Measurements from ENCODE around the gene HMBS.

DNA sequence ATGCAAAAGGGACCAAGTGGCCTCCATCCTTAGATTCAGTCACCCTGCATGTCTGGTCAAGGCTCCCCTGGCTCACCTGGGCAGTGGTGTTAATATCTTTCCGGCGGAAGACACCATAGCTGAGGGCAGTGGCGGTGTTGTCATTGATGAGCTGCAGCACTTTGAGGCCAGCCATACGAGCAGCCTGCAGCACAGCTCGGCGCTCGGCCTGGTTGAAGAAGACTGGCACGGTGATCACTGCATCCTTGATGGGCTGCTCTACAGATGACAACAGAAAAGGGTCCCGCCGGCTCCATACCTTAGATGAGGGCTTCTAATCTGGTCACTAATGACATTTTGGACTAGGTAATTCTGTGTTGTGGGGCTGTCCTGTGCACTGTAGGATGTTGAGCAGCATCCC is 30.3 kb upstream of the HMBS start:
- TF ChIP-seq SUZ12 (IDR thresholded peaks at IDR 0.05; ENCODE audit: extremely low read depth, insufficient read depth, insufficient read length) = no peak
- no peak for TF ChIP-seq YY1 (IDR thresholded peaks at IDR 0.05; ENCODE audit: insufficient read depth, insufficient read length)
